NK-92 treated with Interleukin-12 subunit alpha and Interleukin-12 subunit beta, amount 100 ng/mL, for 24 hours (cell line): Measurements from ENCODE around the gene COL11A2.

Source experiments
- DNase-seq: peaks from one replicate; lab custom pipeline; 2025; lab: John Stamatoyannopoulos, UW

Gene COL11A2

GRCh38 chr6:33206027-33206863 is 14.0 kb upstream of the COL11A2 start:
- no peak for DNase-seq

- DNase-seq: no peak
These were observed 13.1 kb upstream of the COL11A2 start for GRCh38 chr6:33205191-33206026.

- DNase-seq: peak; percentile 75
These were observed 12.3 kb upstream of the COL11A2 start, which contains the start of gene HSD17B8 for GRCh38 chr6:33204415-33205190. Gene HSD17B8, plus strand, starts transcription at chr6:33204655. Its CDS starts 14 bp downstream, at chr6:33204669.

- no peak for DNase-seq
These were observed 11.8 kb upstream of the COL11A2 start for GRCh38 chr6:33204165-33204414.

GRCh38 chr6:33203443-33204164 is 11.3 kb upstream of the COL11A2 start:
- no peak for DNase-seq

- no peak for DNase-seq
These were observed 10.5 kb upstream of the COL11A2 start for GRCh38 chr6:33202799-33203198.

- no peak for DNase-seq
These were observed 9.7 kb upstream of the COL11A2 start for GRCh38 chr6:33201935-33202334.

GRCh38 chr6:33201147-33201545 is 8.9 kb upstream of the COL11A2 start:
- DNase-seq: no peak

GRCh38 chr6:33200219-33201146 is 8.2 kb upstream of the COL11A2 start, which contains the start of the genes RXRB and SLC39A7:
Gene RXRB, minus strand, starts transcription at chr6:33200665. Its CDS starts 189 bp downstream, at chr6:33200476.
Gene SLC39A7, plus strand, starts transcription at chr6:33200867. Its CDS starts 379 bp downstream, at chr6:33201246.
- DNase-seq: peak; percentile 98

GRCh38 chr6:33199687-33200218 is 7.5 kb upstream of the COL11A2 start:
- peak; percentile 77 for DNase-seq

- no peak for DNase-seq
These were observed 6.7 kb upstream of the COL11A2 start for GRCh38 chr6:33198853-33199436.

- no peak for DNase-seq
These were observed 6.0 kb upstream of the COL11A2 start for GRCh38 chr6:33198159-33198852.

- DNase-seq: no peak
These were observed 5.3 kb upstream of the COL11A2 start for GRCh38 chr6:33197431-33198048.

GRCh38 chr6:33195304-33196165 is 3.3 kb upstream of the COL11A2 start:
- no peak for DNase-seq

- DNase-seq: no peak
These were observed 2.2 kb upstream of the COL11A2 start for GRCh38 chr6:33194431-33194979.

- DNase-seq: no peak
These were observed 1.4 kb upstream of the COL11A2 start for GRCh38 chr6:33193619-33194018.
